Epithelial cell of esophagus (primary cell): ENCODE measurements around the gene GATB.
A peak's percentile ranks its signal among the peaks of the same experiment; 100 is the strongest.

Experiments used
- DNase-seq: peaks from one replicate; pipeline ENCODE4 v3.0.0; 2010; ENCODE audit warnings: low read depth
- H3K4me3 ChIP-seq: 2 replicates; pipeline ENCODE4 v1.5.1; 2011; ENCODE audit warnings: mild to moderate bottlenecking, low read length, control low read depth
- CTCF ChIP-seq: IDR thresholded peaks from 2 replicates; pipeline ENCODE4 v1.5.1; 2011; ENCODE audit warnings: low read depth, mild to moderate bottlenecking, low read length, control low read depth, inconsistent platforms; ENCODE audit not compliant: insufficient read depth; ENCODE audit errors: missing control alignments

The GATB gene

GRCh38 chr4:151651496-151651895 is 109.3 kb downstream of the GATB start:
- no peak overlapping the region for H3K4me3 ChIP-seq
- DNase-seq: no peak
- TF ChIP-seq CTCF: no peak

DNA sequence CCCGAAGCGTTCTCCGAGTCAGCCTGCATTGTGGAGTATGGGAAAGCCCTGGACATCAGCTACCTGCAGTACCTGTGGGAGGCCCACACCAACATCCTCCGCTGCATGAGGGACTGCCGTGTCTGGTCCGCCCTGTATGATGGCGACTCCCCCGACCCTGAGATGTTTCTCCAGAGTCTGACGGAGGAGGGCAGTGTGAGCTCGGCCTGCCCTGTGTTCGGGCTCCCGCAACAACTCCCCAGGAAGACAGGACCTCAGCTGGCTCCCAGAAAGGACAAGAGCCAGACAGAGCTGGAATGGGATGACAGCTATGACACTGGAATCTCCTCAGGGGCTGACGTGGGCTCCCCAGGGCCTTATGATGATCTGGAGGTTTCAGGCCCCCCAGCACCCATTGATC is 111.3 kb downstream of the GATB start:
- no peak for TF ChIP-seq CTCF
- H3K4me3 ChIP-seq: no peak overlapping the region
- no peak for DNase-seq

DNA sequence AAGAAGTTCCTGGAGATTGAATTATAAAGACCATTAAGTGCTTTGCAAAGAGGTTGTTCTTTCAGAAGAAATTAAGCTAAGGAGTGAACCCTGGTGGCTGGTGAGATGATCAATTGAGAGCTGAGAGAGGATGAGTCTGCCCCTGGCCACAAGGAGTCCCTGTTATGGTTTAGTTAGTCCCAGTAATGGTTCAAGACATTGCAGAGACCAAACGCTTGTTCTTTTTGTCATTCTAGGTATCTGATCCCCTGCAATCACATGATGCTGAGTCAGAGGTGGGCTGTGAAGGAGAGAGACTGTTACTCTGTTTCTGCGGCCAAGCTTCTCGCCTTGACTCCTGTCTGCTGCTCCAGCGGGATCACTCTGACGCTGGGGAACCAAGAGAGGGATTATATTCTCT is 114.5 kb downstream of the GATB start:
- no peak for TF ChIP-seq CTCF
- no peak for DNase-seq

DNA sequence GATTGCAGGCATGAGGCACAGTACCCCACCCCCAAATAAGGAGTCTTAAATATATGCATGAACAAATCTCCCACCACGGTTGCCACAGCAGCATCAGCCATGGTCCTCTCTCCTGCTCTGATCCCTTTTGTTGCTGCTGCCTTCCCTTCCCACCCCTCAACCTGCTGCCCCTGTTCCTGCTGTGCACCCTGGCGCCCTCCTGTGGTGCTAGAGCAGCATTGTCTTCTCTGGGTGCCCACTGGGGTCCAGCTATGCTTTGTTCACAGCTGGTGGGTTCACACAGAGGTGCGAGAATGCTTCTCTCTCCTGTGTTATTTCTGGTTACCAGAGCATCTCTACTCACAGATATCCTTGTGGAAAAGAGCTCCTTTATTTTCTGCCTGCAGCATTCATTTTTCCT is 116.2 kb downstream of the GATB start:
- TF ChIP-seq CTCF: peak; percentile 49
- DNase-seq: peak; percentile 18
- H3K4me3 ChIP-seq: no peak overlapping the region

More for the DNA sequence above, 114.5 kb downstream of the GATB start:
- no peak overlapping the region for H3K4me3 ChIP-seq

DNA sequence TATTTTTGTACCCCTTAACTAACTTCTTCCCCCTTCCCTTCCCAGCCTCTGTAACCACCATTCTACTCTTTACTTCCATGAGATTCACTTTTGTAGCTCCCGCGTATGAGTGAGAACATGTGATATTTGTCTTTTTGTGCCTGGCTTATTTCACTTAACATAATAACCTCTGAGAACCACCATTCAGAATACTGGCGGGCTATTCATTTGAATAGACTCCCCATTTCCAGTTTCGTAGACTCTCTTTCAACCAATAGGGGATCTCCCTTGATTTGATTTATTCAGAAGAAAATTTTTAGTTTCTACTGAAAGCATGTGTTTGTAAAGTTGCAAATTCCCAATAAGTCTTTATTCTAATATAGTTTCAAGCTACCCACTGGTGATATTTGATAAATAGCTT is 117.2 kb downstream of the GATB start:
- no peak for DNase-seq
- H3K4me3 ChIP-seq: no peak overlapping the region
- no peak for TF ChIP-seq CTCF

GRCh38 chr4:151641983-151642382 is 118.8 kb downstream of the GATB start:
- TF ChIP-seq CTCF: no peak
- no peak for DNase-seq
- H3K4me3 ChIP-seq: no peak overlapping the region

DNA sequence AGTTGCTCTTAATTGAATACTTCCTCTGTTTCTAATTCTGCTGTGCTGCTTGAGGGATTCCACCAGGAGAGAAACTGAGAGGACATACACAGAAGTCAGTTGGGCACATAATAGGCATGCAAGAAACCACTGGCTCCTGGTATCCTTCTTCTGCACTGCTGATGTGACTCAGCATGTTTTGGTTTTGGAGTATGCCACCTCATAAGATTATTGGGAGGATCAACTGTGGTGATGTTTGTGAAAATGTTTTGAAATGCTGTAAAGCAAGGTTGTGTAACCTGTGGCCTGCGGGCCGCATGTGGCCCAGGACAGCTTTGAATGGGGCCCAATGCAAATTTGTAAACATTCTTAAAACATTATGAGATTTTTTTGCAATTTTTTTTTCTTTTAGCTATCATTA is 119.6 kb downstream of the GATB start:
- H3K4me3 ChIP-seq: no peak overlapping the region
- TF ChIP-seq CTCF: no peak
- DNase-seq: peak; percentile 86
